Parathyroid adenoma (tissue), 2 donors: ENCODE results near the gene SYTL5.

Experiments used
- H2AFZ ChIP-seq: fragments of 300-600 bp; sonication (generic); one replicate; pipeline ENCODE4 v1.7.0; 2017; ENCODE audit warnings: antibody characterized with exemption, mild to moderate bottlenecking
- H3K27ac ChIP-seq: fragments of 300-600 bp; sonication (generic); one replicate; pipeline ENCODE4 v1.7.0; 2017
- H3K27me3 ChIP-seq: fragments of 300-600 bp; sonication (generic); one replicate; pipeline ENCODE4 v1.7.0; 2017; ENCODE audit warnings: low read length; ENCODE audit not compliant: control insufficient read depth, insufficient read depth
- H3K36me3 ChIP-seq: fragments of 300-600 bp; sonication (generic); one replicate; pipeline ENCODE4 v1.7.0; 2017; ENCODE audit warnings: low read length; ENCODE audit not compliant: control insufficient read depth, insufficient read depth
- H3K4me1 ChIP-seq: fragments of 300-600 bp; sonication (generic); one replicate; pipeline ENCODE4 v1.7.0; 2017; ENCODE audit warnings: control low read depth
- H3K4me2 ChIP-seq: fragments of 300-600 bp; sonication (generic); one replicate; pipeline ENCODE4 v1.7.0; 2017; ENCODE audit warnings: low read length
- H3K4me3 ChIP-seq: fragments of 300-600 bp; sonication (generic); one replicate; pipeline ENCODE4 v1.7.0; 2017; ENCODE audit warnings: low read depth, low read length
- H3K79me2 ChIP-seq: fragments of 300-600 bp; sonication (generic); one replicate; pipeline ENCODE4 v1.7.0; 2017; ENCODE audit warnings: control low read depth
- H3K9ac ChIP-seq: fragments of 300-600 bp; sonication (generic); one replicate; pipeline ENCODE4 v1.7.0; 2017; ENCODE audit warnings: mild to moderate bottlenecking
- H3K9me3 ChIP-seq: fragments of 300-600 bp; sonication (generic); one replicate; pipeline ENCODE4 v1.7.0; 2017; ENCODE audit warnings: low read length; ENCODE audit not compliant: control insufficient read depth
- TF ChIP-seq, protein P1 (sequence below): fragments of 300-600 bp; sonication (generic); IDR thresholded peaks from one replicate; pipeline ENCODE4 v1.7.0; 2017; ENCODE audit warnings: antibody characterized with exemption, mild to moderate bottlenecking
- donor health status: primary hyperparathyroidism.

Gene SYTL5

GRCh38 chrX:37997096-37997495 is 9.3 kb upstream of the SYTL5 start:
- TF ChIP-seq, protein P1, sequence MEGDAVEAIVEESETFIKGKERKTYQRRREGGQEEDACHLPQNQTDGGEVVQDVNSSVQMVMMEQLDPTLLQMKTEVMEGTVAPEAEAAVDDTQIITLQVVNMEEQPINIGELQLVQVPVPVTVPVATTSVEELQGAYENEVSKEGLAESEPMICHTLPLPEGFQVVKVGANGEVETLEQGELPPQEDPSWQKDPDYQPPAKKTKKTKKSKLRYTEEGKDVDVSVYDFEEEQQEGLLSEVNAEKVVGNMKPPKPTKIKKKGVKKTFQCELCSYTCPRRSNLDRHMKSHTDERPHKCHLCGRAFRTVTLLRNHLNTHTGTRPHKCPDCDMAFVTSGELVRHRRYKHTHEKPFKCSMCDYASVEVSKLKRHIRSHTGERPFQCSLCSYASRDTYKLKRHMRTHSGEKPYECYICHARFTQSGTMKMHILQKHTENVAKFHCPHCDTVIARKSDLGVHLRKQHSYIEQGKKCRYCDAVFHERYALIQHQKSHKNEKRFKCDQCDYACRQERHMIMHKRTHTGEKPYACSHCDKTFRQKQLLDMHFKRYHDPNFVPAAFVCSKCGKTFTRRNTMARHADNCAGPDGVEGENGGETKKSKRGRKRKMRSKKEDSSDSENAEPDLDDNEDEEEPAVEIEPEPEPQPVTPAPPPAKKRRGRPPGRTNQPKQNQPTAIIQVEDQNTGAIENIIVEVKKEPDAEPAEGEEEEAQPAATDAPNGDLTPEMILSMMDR = no peak
- no peak overlapping the region for H3K9ac ChIP-seq
- H2AFZ ChIP-seq = no peak overlapping the region
- H3K36me3 ChIP-seq = no peaks in the 10 kb centered on the region
- no peak overlapping the region for H3K27ac ChIP-seq
- no peaks in the 10 kb centered on the region for H3K27me3 ChIP-seq
- H3K9me3 ChIP-seq = no peaks in the 10 kb centered on the region
- H3K4me2 ChIP-seq = no peak overlapping the region
- H3K4me3 ChIP-seq = no peak overlapping the region
- H3K79me2 ChIP-seq = no peaks in the 10 kb centered on the region
- no peaks in the 10 kb centered on the region for H3K4me1 ChIP-seq

- H3K4me1 ChIP-seq = no peaks in the 10 kb centered on the region
- H3K4me2 ChIP-seq = no peak overlapping the region
- no peak overlapping the region for H2AFZ ChIP-seq
- H3K27me3 ChIP-seq = no peaks in the 10 kb centered on the region
- no peaks in the 10 kb centered on the region for H3K79me2 ChIP-seq
- TF ChIP-seq, protein P1 = no peak
- H3K4me3 ChIP-seq = no peak overlapping the region
- no peaks in the 10 kb centered on the region for H3K9me3 ChIP-seq
- no peaks in the 10 kb centered on the region for H3K36me3 ChIP-seq
- no peak overlapping the region for H3K9ac ChIP-seq
- H3K27ac ChIP-seq = no peak overlapping the region
These were observed 7.6 kb upstream of the SYTL5 start for GRCh38 chrX:37998586-37999262.

DNA sequence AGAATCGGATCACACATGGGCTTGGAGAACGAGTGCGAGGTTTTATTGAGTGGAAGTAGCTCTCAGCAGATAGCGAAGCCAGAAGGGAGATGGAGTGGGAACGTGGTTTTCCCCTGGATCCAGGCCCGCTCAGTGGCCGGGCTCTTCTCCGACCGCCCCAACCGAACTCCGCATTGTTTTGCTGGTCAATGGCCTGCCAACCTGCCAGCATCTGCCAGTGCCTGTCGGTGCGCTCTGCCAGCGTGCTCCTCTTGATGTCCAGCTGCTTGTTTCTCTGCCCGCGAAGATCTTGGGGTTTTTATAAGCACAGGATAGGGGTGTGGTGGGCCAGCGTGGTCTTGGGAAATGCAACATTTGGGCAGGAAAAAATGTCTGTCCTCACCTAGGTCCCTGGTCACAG is 5.6 kb upstream of the SYTL5 start:
- Histone ChIP-seq H3K9me3 (no peaks in the 10 kb centered on the region), H3K4me2 (no peak overlapping the region), H3K27ac (no peak overlapping the region), H2AFZ (no peak overlapping the region), H3K36me3 (no peaks in the 10 kb centered on the region), H3K4me1 (no peaks in the 10 kb centered on the region), H3K9ac (no peak overlapping the region), H3K27me3 (no peaks in the 10 kb centered on the region), H3K79me2 (no peaks in the 10 kb centered on the region), H3K4me3 (no peak overlapping the region)
- TF ChIP-seq, protein P1 = no peak

- Histone ChIP-seq H2AFZ (no peak overlapping the region), H3K4me3 (no peak overlapping the region), H3K9ac (no peak overlapping the region), H3K79me2 (no peaks in the 10 kb centered on the region), H3K27ac (no peak overlapping the region), H3K27me3 (no peaks in the 10 kb centered on the region), H3K4me1 (no peaks in the 10 kb centered on the region), H3K4me2 (no peak overlapping the region), H3K9me3 (no peaks in the 10 kb centered on the region), H3K36me3 (no peaks in the 10 kb centered on the region)
- TF ChIP-seq, protein P1 = no peak
These were observed 2.3 kb upstream of the SYTL5 start for GRCh38 chrX:38004046-38004445.

GRCh38 chrX:38006778-38007177 is 425 bp downstream of the SYTL5 start:
- Histone ChIP-seq H3K36me3 (no peaks in the 10 kb centered on the region), H2AFZ (no peak overlapping the region), H3K4me3 (no peak overlapping the region), H3K4me1 (no peaks in the 10 kb centered on the region), H3K27ac (no peak overlapping the region), H3K79me2 (no peaks in the 10 kb centered on the region), H3K27me3 (no peaks in the 10 kb centered on the region), H3K9me3 (no peaks in the 10 kb centered on the region), H3K9ac (no peak overlapping the region), H3K4me2 (no peak overlapping the region)
- TF ChIP-seq, protein P1 = no peak
